ENCODE results near the gene PLAAT3. TPM values are rescaled to one million over a fixed set of nuclear protein-coding genes. Genes with fewer than 3 reads are reported as not detected.
"Not testable (repeated sequence)": the region's sequence is repeated elsewhere in the genome, so short reads cannot be mapped to it uniquely, and the experiment has no call there.

Gene PLAAT3
- total RNA-seq: 4.7 TPM

- peak; percentile 70 for DNase-seq
These were observed at the start of gene PLAAT3 for GRCh38 chr11:63614136-63614671. Gene PLAAT3 (minus strand): TSS chr11:63614433. CDS start chr11:63614014, 419 bp downstream.

- no peak for DNase-seq
These were observed 49.6 kb upstream of the PLAAT3 start for GRCh38 chr11:63663809-63664208.

GRCh38 chr11:63660972-63661371, 46.7 kb upstream of the PLAAT3 start:
- DNase-seq: no peak

GRCh38 chr11:63652671-63653070, 38.4 kb upstream of the PLAAT3 start:
- DNase-seq: no peak

DNA sequence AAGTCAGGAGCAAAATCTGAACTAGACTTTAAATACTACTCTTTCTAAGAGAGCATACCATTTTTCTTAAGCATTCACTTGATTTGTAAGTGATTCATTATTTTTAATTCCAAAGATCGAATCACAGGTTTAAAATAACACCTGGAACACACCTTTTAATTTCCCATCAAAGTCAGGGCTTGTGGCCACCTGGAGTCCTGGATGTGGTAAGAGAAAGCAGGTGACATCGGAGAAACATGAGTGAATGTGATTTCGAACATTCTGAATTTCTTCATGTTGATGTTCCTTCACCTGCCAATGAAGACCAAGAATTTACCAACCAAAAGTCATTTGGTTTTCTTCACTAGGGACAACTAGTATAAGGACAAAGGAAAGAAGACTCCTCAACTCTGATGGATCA, 29.0 kb upstream of the PLAAT3 start:
- no peak for DNase-seq

DNA sequence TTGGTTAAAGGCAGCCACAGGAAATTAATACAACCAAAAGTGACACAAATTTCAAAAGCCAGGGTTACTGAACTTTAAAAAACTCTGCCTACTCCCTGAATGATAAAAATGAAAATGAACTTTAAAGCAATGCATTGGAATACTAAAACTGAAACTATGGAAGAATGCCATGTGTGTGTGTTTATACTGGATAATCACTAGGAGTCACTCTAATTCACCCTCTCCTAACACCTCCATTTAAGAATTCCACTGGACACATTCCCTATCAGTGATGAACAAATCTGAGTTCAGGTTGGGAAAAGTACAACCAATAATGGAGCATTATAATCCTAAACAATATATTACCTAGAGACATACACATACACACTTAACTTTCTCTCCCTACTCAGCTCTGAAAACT, 27.5 kb upstream of the PLAAT3 start:
- DNase-seq: no peak

GRCh38 chr11:63639199-63639832, 25.1 kb upstream of the PLAAT3 start:
- DNase-seq: no peak

GRCh38 chr11:63638436-63638835, 24.2 kb upstream of the PLAAT3 start:
- DNase-seq: not testable (repeated sequence)

DNA sequence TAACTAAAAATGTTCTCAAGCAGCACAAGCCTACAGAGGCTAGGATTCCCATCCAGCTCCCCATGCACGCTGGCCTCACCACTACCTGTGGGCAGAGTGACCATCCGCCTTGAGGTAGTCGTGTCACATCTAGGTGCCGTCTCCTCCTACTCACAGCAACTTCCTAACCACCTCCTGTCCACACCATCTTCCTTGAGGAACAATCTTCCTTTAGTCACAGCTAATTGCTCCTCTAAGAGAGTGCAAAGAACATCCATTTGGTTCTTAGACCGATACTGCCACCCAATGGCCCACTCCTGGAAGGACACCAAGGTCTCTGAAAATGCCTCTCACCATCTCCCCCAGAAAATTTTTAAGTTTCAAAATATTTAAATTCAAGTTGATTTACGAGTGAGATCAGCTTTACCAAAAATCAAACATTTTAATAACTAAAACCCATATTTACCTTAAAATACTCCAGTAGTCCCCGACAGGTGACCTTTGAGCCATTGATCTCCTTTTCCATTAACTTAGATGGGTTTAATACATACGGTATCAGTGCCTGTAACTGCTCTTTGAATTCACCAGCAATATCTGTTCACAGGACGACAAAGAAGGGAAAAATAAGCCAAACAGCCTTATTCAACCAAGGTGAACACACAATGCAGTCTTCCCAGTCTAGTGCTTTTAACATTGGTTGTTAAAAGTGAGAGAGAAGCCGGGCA, 21.7 kb upstream of the PLAAT3 start:
- peak; percentile 29 for DNase-seq

- no peak for DNase-seq
These were observed 15.2 kb upstream of the PLAAT3 start for GRCh38 chr11:63629426-63629825.

DNA sequence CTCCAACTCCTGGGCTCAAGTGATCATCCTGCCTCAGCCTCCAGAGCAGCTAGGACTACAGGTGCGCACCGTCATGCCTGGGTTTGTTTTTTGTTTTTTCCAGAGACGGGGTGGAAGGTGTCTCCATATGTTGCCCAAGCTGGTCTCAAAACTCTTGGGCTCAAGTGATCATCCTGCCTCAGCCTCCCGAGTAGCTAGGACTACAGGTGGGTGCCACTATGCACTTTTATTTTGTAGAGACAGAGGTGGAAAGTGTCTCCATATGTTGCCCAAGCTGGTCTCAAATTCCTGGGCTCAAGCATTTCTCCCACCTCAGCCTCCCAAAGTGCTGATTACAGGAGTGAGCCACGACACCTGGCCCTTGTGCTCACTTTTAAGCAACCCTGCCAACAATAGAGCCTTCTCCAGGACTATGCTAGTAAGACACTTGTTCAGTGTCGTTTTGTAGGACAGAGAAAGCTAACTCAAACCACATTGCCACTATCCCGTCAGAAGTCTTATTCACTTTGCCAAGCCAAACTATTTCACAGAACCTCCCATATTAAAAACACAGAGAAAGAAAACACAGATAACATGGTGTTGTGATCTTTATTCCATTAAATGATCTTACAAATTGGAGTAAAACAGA, 9.4 kb upstream of the PLAAT3 start:
- DNase-seq: no peak

DNA sequence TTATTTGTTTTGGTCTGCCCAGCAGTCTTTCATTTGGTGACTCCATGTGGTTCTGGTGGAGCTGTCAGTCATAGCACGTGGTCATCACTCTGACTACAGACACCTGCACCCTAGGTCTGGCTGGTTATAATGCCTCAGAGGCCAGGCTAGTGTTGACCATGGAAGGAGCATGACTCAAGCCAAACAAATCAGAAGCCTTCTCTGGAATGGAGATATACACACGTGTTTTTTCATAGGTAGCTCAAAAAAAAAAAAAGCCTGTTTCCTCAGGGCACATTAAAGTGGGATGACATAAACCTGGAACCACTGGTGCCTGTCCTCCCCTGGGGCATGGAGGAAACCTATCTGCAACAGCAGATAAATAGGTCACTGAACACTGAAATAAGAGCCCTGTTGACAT, 8.1 kb upstream of the PLAAT3 start:
- no peak for DNase-seq

GRCh38 chr11:63621071-63621470, 6.8 kb upstream of the PLAAT3 start:
- no peak for DNase-seq

DNA sequence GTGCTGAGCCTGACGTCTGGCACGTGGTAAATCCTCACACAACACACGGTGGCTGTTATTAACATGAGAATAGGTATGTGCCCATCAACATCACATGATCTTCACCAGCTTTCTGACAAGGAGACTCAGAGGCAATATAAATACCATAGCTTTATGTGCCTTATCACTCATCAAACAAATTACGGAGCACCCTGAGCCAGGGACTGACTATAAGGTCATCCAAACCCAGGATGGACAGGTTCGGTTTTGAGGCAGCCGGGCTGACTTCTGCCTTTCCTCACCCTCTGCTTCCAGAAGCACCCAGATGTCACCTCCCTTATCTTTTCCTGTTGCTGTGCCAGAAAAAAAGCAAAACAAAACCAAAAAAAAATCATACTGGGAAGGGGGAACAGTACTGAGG, 5.7 kb upstream of the PLAAT3 start:
- no peak for DNase-seq

DNA sequence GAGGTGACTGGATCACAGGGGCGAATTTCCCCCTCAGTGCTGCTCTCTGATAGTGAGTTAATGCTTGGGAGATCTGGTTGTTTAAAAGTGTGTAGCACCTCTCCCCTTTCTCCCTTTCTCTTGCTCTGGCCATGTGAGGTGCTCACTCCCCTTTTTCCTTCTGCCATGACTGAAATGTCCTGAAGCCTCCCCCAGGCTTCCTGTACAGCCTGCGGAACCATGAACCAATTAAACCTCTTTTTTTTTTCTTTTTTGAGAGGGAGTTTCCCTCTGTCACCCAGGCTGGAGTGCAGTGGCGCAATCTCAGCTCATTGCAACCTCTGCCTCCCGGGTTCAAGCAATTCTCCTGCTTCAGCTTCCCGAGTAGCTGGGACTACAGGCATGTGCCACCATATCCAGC, 3.5 kb upstream of the PLAAT3 start:
- DNase-seq: not testable (repeated sequence)

DNA sequence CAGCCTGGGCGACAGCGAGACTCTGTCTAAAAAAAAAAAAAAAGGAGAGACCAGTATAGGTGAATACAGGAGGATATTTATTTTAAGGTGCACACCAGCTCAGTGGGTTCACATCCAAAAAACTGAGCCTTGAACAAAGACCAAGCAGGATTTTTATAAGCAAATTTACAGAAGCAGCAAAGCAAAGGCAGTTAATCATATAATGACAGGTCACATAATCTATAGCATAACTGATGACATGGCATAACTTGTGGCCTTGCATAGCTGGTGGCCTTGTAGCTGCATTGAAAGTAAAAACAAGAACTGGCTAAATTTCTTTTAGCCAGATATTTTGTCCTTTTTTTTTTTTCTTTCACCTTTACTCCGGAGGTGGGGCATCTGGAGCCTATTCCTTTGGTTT, 2.7 kb upstream of the PLAAT3 start:
- DNase-seq: no peak

GRCh38 chr11:63613517-63614135, 607 bp downstream of the PLAAT3 start:
- DNase-seq: peak; percentile 58

GRCh38 chr11:63612181-63612580, 2.1 kb downstream of the PLAAT3 start:
- DNase-seq: no peak

- DNase-seq: no peak
These were observed 2.9 kb downstream of the PLAAT3 start for GRCh38 chr11:63611395-63611747.

GRCh38 chr11:63610604-63611394, 3.4 kb downstream of the PLAAT3 start:
- DNase-seq: no peak

DNA sequence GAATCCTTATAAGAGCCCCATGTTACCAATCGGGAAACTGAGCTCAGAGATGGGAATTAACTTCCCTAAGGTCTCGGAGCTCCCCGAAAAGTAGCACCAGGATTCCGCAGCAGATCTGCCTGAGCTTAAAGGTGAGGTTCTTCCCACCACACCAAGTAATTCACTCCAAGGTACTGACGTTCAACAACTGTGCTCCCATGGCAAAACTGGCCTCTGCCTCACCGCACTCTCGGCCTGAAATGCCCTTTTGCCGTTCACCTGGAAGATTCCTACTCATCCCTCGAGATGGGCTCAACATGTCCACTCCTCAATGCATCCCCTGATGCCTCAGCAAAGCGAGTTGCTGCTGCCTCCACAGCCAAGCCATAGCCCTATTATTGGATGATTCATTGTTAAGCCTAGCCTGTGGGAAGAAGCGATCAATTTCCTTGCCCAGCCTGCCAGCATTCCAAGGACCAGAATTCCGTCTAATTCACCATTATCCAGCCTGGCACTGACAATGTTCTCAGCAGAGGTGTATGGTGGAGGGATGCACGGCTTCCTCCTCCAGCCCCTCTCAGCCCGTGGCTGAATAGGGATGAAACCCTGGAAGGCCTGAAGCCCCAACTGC, 4.2 kb downstream of the PLAAT3 start:
- DNase-seq: no peak

- no peak for DNase-seq
These were observed 4.7 kb downstream of the PLAAT3 start for GRCh38 chr11:63609536-63609935.

Data from occipital lobe (tissue), 2 donors.